NB4 (cell line): ENCODE results near the gene PLEKHG3.

Experiments
- CTCF ChIP-seq: IDR thresholded peaks from one replicate; pipeline ENCODE4 v1.5.1; 2012; ENCODE audit warnings: low read depth, low read length
- POLR2A ChIP-seq: IDR thresholded peaks from 2 replicates; pipeline ENCODE4 v1.6.1; 2011; ENCODE audit warnings: mild to moderate bottlenecking; ENCODE audit not compliant: insufficient read length; ENCODE audit errors: extremely low read depth

GRCh38 chr14:64711039-64711438, 6.8 kb downstream of the PLEKHG3 start:
- TF ChIP-seq CTCF: no peak
- no peak for TF ChIP-seq POLR2A
